Astrocyte of the cerebellum (primary cell): ENCODE measurements around the gene TEC.

Source experiments
- DNase-seq: peaks from one replicate; pipeline ENCODE4 v3.0.0-alpha.2; 2011; ENCODE audit warnings: low read depth
- H3K4me3 ChIP-seq: 2 replicates; pipeline ENCODE4 v1.5.1; 2011; ENCODE audit warnings: mild to moderate bottlenecking, low read depth, low read length, moderate library complexity
- CTCF ChIP-seq: IDR thresholded peaks from 2 replicates; pipeline ENCODE4 v1.5.1; 2012; ENCODE audit warnings: low read length, low read depth, moderate library complexity, mild to moderate bottlenecking; ENCODE audit errors: missing control alignments
- in situ Hi-C: cut with HindIII; loops from 2 replicates; pipeline ENCODE4 v1.10.0; 2017; ENCODE audit warnings: low sequenced_read_pairs

TEC gene

GRCh38 chr4:48127231-48127630, 142.4 kb downstream of the TEC start:
- no peak for DNase-seq
- TF ChIP-seq CTCF = no peak
- no peak overlapping the region for H3K4me3 ChIP-seq
- in situ Hi-C loops = no loop called here

- TF ChIP-seq CTCF = no peak
- DNase-seq = no peak
- no peak overlapping the region for H3K4me3 ChIP-seq
- in situ Hi-C loops = no loop called here
These were observed 143.0 kb downstream of the TEC start for GRCh38 chr4:48126621-48127020.

GRCh38 chr4:48124870-48125269, 144.8 kb downstream of the TEC start:
- in situ Hi-C loops = loop anchor here (5.0 kb wide), 1 partner anchor 98 kb away; no protein-coding TSS in a partner anchor
- no peak overlapping the region for H3K4me3 ChIP-seq
- DNase-seq = no peak
- no peak for TF ChIP-seq CTCF

GRCh38 chr4:48122756-48123155, 146.9 kb downstream of the TEC start:
- no peak overlapping the region for H3K4me3 ChIP-seq
- TF ChIP-seq CTCF = no peak
- no peak for DNase-seq
- in situ Hi-C loops = loop anchor here (5.0 kb wide), 1 partner anchor 95 kb away; no protein-coding TSS in a partner anchor

GRCh38 chr4:48121180-48121579, 148.5 kb downstream of the TEC start:
- TF ChIP-seq CTCF = no peak
- H3K4me3 ChIP-seq = no peak overlapping the region
- in situ Hi-C loops = loop anchor here (5.0 kb wide), 1 partner anchor 94 kb away; no protein-coding TSS in a partner anchor
- DNase-seq = no peak

- no peak for DNase-seq
- no peak for TF ChIP-seq CTCF
- in situ Hi-C loops = loop anchor here (5.0 kb wide), 1 partner anchor 93 kb away; no protein-coding TSS in a partner anchor
These were observed 149.5 kb downstream of the TEC start for GRCh38 chr4:48120132-48120531.

GRCh38 chr4:48119646-48120045, 150.0 kb downstream of the TEC start:
- no peak for DNase-seq
- no peak overlapping the region for H3K4me3 ChIP-seq
- TF ChIP-seq CTCF = no peak
- in situ Hi-C loops = loop anchor here (5.0 kb wide), 1 partner anchor 92 kb away; no protein-coding TSS in a partner anchor

More at GRCh38 chr4:48120132-48120531, 149.5 kb downstream of the TEC start:
- no peak overlapping the region for H3K4me3 ChIP-seq
